DLD1 (cell line): ENCODE measurements around the gene JMJD1C.
"Not testable (repeated sequence)": the region's sequence is repeated elsewhere in the genome, so short reads cannot be mapped to it uniquely, and the experiment has no call there.

ENCODE experiments used
- in situ Hi-C: cut with HindIII; loops from 2 replicates; pipeline ENCODE4 v1.10.0; 2017; ENCODE audit warnings: low sequenced_read_pairs

The JMJD1C gene

DNA sequence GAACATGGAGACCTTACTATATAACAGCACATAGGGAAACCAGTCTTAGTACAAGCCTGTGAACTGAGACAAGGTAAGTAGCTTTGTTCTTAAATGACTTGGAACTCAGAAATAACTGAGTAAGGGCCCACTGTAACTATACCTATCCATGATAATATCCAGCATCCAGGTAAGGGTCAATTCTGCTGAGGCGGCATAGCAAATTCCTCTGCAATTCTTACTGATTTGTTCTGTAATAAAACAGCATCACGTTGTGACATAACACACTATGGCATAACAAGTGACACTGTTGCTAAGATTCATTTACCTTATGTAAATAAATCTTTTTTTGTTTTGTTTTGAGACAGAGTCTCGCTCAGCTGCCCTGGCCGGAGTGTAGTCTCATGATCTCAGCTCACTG, 97.4 kb downstream of the JMJD1C start:
- in situ Hi-C loops: no loop called here

DNA sequence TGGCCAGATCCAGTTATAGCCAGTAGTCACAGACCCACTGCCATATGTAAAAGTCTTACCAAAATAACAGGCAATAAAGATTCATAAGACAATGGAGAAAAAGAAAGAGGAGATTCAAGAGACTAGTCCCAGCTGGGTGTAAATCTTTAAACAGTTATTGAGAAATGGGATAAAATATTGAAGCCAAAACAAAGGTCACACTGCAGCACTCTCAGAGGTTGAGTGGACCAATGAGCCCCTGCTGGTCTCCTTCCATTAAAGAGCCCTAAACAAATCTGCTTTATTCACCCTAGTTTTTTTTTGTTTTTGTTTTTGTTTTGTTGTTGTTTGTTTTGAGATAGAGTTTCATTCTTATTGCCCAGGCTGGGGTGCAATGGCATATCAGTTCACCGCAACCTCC, 98.8 kb downstream of the JMJD1C start:
- in situ Hi-C loops: no loop called here

- in situ Hi-C loops: no loop called here
Measured at GRCh38 chr10:63365976-63366765, 99.6 kb downstream of the JMJD1C start.

DNA sequence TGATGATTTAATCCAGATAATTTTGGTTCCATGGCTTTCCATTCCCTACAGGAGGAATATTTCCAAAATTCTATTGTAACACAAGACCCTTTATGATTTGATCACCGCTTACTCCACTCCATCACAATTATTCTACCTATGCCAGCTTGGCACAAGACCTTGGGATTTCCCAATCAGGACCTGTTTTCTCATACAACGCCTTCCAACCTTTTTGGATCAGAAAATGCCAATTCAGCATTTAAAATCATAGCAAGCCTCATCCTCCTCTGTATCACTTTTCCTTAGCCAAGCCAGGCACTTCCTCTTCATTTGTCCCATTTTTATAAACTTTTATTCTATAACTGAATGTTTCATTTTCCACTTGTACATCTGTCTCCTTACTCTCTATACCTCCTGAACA, 100.9 kb downstream of the JMJD1C start:
- in situ Hi-C loops: no loop called here

- in situ Hi-C loops: no loop called here
Measured at GRCh38 chr10:63363951-63364350, 101.8 kb downstream of the JMJD1C start.

GRCh38 chr10:63355682-63356081, 110.1 kb downstream of the JMJD1C start:
- in situ Hi-C loops: no loop called here

- in situ Hi-C loops: no loop called here
Measured at GRCh38 chr10:63352976-63353375, 112.8 kb downstream of the JMJD1C start.

GRCh38 chr10:63348245-63348850, 117.4 kb downstream of the JMJD1C start:
- in situ Hi-C loops: no loop called here

- in situ Hi-C loops: no loop called here
Measured at GRCh38 chr10:63346015-63346441, 119.7 kb downstream of the JMJD1C start.

DNA sequence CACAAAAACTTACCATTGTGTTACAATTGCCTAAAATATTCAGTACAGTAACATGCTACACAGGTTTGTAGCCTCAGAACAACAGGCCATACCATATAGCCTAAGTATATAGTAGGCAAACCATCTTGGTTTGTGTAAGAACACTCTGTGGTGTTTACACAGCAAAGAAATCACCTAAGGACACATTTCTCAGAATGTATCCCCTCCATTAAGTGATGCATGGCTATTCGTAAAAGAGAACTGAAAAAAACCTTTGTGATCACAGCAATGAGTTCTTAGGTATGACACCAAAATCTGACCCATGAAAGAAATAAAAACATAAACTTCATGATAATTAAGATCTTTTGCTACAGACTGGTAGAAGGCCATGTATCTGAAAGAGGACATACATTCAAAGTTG, 121.5 kb downstream of the JMJD1C start:
- in situ Hi-C loops: no loop called here

- in situ Hi-C loops: no loop called here
Measured at GRCh38 chr10:63343476-63343875, 122.3 kb downstream of the JMJD1C start.

DNA sequence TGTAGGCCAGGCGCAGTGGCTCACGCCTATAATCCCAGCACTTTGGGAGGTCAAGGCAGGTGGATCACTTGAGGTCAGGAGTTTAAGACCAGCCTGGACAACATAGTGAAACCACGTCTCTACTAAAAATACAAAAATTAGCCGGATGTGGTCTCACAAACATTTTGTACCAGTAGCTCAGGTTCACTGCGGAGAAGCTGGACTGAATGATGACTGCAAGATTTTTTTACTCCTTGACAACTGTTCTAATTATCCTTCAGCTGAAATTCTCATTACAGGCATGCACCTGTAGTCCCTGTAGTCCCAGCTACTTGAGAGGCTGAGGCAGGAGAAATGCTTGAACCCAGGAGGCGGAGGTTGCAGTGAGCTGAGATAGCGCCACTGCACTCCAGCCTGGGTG, 126.1 kb downstream of the JMJD1C start:
- in situ Hi-C loops: not testable (repeated sequence)

DNA sequence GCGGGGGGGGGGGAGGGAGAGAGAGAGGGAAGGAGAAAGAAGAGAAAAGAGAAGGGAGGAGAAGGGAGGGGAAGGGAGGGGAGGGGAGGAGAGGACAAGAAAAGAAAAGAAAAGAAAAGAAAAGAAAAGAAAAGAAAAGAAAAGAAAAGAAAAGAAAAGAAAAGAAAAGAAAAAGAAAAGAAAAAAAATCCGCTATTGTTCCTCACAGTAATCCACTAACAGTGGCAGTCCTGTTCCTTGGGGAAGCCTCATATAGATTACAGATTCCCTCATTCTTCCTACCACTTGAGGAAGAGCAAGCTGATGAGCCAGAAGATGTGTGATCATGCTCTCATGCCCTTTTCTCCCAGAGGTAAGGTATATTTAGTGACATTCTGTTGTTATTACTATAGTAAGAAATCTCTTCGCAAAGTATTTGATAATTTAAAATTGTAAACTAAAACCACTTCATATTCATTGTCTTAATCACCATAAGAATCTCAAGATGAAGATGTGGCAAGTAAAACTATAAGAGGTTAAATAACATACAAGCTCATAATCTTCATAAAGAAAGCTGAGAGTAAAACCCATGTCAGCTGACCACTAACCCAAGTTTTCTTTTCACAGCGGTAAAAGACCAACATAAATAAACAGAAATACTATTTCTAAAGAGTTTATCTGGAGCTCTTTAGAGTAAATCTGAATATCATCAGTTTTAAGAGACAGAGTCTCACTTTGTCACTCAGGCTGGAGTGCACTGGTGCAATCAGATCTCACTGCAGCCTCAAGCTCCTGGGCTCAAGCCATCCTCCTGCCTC, 128.1 kb downstream of the JMJD1C start:
- in situ Hi-C loops: no loop called here

GRCh38 chr10:63331586-63331985, 134.2 kb downstream of the JMJD1C start:
- in situ Hi-C loops: no loop called here

- in situ Hi-C loops: no loop called here
Measured at GRCh38 chr10:63324495-63324854, 141.3 kb downstream of the JMJD1C start.

DNA sequence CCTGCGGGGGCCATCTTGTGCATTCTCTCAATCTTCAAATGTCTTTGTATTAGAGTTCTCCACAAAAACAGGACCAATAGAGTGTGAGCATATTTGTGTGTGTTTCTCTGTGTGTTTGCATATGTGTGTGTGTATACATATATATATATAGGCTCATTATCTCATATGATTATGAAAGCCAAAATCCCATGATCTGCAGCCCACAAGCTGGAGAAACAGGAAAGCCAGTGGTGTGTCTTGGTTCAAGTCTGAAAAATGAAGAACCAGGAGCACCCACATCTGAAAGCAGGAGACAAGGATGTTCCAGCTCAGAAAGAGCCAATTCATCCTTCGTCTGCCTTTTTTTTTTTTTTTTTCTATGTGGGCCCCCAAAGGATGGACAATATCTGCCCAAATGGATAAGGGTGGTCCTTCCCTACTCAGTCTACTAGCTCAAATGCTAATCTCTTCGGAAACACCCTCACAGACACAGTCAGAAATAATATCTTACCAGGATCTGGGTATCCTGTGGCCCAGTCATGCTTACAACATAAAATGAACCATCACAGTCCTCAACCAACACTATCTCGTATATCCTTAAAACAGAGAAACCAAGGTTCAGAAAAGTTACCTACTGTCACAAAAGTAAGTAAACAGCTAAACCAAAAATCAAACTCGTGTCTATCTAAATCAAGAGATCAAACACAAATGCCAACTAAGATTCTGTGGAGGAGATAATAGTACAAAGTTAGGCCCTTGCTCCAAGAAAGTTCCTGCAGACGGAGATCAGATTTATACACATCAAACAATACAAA, 141.9 kb downstream of the JMJD1C start:
- in situ Hi-C loops: no loop called here

GRCh38 chr10:63320683-63321082, 145.1 kb downstream of the JMJD1C start:
- in situ Hi-C loops: no loop called here

- in situ Hi-C loops: no loop called here
Measured at GRCh38 chr10:63319231-63319630, 146.5 kb downstream of the JMJD1C start.

DNA sequence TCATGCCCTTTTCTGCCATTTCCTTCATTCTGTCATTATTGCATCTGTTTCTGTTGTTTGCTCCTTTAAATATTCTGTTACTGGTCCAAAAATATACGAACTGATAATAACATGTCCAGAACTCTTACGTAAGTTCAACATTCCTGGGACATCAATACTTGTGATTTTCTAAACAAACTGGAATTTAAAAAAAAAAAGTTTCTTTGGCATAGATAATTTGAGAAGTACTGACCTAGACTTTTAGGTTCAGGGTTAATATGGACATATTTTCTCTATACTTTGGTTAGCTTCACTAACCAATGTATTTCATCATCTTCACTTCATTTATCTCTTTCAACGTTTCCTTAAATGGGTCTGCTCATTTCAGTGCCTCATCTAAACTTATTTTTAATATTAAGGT, 147.3 kb downstream of the JMJD1C start:
- in situ Hi-C loops: no loop called here

DNA sequence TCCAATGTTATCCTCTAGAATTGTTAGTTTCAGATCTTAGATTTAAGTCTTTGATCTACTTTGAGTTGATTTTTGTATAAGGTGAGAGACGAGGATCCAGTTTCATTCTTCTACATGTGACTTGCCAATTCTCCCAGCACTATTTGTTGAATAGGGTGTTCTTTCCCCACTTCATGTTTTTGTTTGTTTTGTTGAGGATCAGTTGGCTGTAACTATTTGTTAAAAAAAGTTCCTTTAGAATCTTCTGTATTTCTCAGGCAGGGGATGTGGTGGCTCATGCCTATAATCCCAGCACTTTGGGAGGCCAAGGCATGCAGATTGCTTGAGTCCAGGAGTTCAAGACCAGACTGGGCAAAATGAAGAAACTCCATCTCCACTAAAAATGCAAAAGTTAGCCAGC, 151.8 kb downstream of the JMJD1C start:
- in situ Hi-C loops: no loop called here

DNA sequence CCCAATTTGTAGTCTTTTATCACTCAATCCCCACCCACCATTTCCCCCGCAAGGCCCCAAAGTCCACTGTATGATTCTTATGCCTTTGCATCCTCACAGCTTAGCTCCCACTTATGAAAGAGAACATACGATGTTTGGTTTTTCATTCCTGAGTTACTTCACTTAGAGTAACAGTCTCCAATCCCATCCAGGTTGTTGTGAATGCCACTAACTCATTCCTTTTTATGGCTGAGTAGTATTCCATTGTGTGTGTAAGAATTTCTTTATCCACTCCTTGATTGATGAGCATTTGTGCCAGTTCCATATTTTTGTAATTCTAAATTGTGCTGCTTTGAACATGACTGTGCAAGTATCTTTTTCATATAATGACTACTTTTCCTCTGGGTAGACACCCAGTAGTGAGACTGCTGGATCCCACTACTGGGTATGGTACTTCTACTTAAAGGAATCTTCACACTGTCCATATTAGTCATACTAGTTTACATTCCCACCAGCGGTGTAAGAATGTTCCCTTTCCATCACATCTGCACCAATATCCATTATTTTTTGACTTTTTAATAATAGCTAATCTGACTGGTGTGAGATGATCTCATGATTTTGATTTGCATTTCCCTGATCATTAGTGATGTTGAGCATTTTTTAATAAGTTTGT, 152.6 kb downstream of the JMJD1C start:
- in situ Hi-C loops: no loop called here
